Measurements from ENCODE around the gene ATF6B. TPM values are rescaled to one million over a fixed set of nuclear protein-coding genes. Genes with fewer than 3 reads are reported as not detected.
"Not testable (repeated sequence)": the region's sequence is repeated elsewhere in the genome, so short reads cannot be mapped to it uniquely, and the experiment has no call there.

The ATF6B gene
- total RNA-seq, 2 experiments from 2014 or later = 60.6 to 61.8 TPM

DNA sequence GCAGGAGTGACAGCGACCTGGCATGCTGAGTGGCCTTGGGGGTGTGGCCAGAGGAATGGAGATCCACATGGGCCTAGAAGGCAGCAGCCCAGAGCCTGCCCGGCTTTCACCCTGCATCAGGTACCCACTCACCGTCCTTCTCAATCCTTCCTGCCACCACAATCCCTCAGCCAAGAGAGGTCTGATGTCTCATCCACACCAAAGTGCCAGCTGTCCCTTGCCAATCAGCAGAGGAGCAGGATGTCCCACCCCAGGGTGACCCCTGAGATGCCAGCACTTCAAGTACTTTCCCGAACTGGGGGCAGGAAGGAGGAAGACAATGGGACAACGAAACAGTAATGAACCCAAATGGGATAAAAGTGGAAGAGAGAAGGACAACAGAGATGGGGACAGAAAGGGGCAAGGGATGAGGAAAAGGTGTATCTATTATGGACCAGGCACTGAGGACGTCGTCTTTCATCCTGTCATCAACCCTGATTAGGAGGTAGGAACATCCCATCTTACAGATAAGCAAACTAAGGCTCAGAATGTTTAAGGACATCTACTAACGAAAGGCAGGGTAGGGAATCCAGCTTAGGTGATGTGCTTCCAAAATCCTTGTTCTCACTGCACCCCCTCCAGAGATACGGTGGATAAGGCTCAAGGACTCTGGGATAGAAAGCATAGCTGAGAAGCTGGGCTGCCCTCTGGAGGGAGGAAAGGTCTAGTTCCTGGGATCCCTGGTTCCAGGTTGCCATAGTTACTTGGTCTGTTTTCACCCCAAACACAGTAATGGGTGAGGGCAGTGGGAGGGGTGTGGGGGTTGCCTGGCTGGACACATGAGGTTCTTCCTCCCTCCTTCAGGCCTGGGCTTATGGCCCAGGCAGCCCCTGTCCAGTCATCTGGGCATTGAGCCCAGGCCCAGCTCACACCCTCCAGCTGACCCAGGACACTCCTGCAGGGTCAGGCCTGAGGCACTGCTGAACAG is 14.4 kb downstream of the ATF6B start:
- ChIA-PET CTCF (no interaction called here), POLR2A (no interaction called here)

DNA sequence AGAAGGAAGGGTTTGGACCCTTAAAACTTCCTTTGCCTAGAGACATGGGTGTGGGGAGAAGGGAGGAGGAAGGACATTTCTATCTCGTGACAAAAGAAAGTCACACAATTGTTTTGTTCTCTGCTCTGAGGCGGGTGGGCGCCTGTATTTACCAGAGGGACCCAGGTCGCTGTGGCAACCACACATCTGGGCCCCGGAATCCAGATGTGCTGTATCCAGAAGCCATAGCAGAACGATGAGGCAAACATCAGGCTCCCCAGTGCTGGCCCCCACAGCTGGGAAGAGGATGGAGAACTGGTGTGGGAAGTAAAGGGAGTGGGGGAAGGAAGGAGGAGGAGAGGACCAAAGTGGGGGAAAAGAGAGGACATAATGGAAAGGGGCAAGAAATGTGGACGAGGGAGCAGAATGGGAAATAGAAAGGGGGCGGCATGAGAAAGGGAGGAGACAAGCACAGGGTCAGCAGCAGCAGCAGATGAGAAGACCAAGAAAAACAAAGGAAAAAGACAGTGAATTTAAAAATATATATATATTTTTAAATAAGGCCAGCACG is 15.5 kb downstream of the ATF6B start:
- POLR2A ChIA-PET = no interaction called here
- CTCF ChIA-PET = no interaction called here

DNA sequence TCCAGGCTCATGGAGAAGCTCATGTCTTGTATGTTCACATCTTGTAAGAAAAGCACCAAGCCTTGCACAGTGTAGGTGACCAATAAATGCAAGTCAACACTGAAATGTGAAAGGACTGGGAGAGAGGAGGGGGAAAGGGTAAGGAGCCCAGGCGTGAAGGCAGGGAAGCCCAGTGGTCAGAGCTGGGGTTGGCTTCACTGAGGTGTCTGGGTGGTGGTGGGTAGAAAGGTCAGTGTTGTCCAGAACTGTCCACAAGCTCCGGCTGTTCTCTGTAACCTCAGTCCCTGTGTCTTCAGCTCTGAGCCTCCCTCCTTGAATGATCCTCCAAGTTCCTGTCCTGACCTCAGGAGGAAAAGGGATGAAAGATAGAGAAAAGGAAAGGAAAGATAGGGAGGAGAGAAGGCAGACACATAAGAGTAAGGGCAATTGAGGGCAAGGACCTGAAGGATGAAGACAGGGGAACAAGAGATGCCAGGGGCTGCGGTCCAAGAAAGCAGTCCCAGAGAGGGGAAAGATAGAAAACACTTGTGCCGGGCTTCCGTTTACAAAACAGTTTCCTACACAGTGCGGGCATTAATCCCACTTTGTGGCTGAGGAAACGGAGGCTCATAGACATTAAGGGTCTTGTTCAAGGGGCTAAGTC is 16.5 kb downstream of the ATF6B start:
- ChIA-PET POLR2A (no interaction called here), CTCF (no interaction called here)

DNA sequence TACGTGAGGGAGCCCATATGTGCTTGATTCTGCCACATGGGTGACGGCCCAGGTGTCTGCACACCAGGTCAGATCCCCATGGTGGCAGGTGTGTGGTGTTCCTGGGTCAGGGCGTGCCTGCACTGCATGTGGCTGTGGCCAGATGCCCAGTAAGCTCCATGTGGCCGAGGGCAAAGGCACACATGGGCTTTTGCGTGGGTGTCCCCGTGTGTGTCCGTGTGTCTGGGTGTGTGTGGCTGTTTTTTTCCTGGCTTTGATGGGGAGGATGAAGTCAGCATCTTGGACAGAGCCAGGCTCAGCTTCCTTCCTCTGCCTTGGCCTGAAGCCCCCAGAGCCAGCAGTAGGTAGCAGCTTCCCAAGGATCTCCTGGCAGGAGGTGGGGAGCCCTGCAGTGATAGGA is 17.4 kb downstream of the ATF6B start:
- ChIA-PET CTCF (no interaction called here), POLR2A (no interaction called here)

DNA sequence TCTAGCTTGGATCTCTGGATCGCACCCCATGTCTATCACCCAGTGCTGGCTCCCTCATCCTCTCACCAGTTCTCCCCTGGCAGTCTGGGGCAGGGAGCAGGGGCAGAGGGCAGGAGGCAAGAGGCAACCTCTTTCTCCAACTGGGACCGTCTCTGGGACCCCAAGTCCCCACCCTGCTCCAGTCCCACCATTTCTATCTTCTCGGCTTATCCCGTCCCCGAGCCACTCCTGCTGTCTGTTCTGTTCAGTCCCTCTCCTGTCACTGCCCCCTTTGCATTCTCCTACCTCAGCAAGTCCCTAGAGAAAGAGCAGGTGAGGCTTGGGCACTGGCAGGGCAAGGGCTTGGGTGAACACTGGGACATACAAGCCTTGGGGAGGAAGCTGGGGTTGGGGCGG is 18.3 kb downstream of the ATF6B start:
- POLR2A ChIA-PET = interaction anchor here (0.6 kb wide), 1 partner anchor 234 kb away, joined by 7 read pairs; no protein-coding TSS in a partner anchor
- CTCF ChIA-PET = no interaction called here

DNA sequence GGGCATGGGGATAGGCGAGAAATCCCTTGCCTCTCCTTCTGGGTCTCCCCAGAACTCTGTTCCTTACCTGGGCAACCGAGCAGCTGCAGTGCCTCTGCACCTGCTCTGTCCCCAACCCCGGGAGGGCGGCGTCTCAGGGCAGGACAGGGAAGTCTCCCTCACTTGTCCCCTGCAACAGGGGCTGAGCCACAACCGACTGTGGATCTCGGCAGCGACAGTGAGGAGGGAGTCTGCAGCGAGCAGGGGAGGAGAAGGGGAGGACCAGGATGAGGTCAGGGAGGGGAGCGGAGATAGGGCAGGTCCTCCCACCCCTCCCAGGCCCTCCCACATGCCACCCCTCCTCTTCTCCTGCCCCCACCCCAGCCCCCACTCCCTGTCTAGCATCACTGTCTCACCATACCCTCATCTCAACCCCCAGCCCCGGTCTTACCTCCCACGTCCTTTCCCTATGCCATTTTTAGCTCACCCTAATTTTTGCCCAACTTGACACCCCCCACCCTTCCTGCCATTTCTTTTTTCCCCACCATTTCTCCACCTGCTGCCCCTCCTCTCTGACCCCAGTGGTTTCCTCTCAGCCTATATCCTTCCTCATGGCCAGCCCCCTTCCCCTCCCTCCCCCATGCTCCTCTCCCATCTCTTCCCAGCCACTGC is 18.8 kb downstream of the ATF6B start, which contains the start of gene TNXB:
TSS of gene TNXB (minus strand) at position 225 of the 651 bp plus-strand sequence. CDS start 11,140 bp downstream, outside the sequence.
- ChIA-PET POLR2A (interaction anchor here (0.6 kb wide), 1 partner anchor 234 kb away, joined by 7 read pairs; no protein-coding TSS in a partner anchor), CTCF (no interaction called here)

DNA sequence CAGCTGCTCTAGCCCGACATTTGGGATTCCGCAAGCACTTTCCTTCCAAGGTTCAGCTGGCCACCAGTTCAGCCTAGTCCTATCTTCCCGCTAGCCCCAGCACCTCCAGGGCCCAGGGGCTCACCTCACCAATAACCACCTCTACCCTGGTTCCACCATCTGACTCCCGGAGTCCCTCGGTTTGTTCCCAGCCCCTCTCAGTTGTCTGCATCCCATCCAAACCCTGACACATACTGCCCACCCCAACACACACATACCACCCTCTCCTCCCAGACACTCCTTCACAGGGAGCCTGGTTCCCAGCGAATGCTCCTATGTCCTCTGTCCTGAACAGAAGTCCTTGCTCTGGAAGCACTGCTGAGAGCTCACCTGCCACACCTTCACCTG is 19.3 kb downstream of the ATF6B start:
- ChIA-PET POLR2A (no interaction called here), CTCF (no interaction called here)

DNA sequence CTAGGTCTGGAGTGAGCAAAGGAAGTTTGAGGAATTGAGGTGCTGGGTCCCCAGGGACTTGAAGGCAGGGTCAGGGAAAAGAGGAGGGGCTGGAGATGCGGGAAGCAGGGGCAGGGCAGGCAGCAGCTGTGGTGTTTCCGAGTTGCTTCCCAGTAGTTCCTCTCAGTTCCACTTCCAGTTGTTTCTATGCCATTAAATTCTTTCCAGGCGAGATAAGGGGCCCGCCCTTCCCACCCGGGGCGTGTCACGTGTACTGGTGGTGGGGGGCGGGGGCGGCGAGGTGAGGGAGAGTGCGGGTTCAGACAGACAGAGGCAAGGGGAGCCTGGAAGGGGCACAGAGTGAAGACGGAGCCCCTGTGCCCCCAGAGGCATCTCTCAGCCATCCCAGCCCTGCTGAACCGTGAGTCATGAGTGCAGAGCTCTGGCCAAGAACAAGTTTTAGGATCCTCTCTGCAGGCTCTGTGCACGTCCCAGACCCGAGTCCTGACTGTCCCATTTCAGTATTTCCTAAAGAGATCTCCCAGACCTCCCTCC is 19.9 kb downstream of the ATF6B start:
- POLR2A ChIA-PET = no interaction called here

DNA sequence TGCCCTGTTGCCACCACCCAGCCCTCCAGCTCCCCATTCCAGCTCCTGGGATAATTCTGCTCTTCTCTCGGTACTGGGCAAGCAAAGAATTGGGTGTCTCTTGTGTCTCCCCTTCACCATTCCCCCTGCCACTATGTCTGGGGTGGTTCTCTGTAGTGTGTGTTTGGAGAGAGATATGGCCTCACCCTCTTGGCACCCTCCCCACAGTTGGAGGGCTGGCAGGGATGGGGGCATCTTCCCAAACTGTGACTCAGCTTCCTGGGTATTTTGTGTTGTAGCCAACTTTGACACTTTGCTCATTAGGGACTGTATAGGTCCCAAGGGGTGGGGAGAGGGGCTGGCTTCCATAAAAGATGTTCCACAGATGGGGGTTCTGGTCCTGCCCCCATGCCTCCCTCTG is 20.6 kb downstream of the ATF6B start:
- CTCF ChIA-PET = no interaction called here

More for the DNA sequence above, 19.9 kb downstream of the ATF6B start:
- CTCF ChIA-PET = no interaction called here

DNA sequence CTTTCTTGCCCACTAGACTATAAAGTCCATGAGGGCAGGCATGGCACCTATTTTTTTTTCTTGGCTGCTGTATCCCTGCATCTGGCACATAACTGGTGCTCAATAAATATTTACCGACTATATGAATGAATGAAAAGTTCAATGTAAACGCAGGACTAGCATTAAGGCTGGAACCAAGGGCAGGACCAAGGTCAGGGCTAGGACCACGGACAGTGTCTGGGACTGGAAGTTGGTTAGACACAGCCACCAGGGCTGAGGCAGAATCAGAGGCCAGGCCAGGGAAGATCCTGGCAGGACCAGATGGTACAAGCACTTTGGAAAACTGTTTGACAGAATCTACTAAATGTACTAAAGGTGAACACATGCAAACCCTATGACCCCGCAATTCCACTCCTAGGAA is 22.6 kb downstream of the ATF6B start:
- ChIA-PET CTCF (no interaction called here), POLR2A (no interaction called here)

More for the DNA sequence above, 20.6 kb downstream of the ATF6B start:
- POLR2A ChIA-PET = no interaction called here

DNA sequence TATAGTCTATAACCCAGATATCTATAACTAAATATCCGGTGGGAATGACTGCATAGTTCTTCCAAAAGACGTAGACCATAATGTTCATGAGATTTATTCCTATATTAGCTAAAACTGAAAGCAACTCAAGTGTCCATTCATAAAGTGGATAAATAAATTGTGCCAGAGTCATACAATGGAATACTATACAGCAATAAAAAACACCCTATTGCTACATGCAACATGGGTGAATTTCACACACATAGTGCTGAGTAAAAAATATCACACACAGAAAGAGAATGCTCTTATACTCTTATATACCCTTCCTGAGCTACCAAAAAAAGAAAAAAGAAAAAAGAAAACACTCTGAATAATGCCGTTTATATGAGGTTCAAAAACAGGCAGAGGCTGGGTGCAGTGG is 25.8 kb downstream of the ATF6B start:
- ChIA-PET CTCF (interaction anchor here (1.2 kb wide), 1 partner anchor 19 kb away, joined by 4 read pairs; no protein-coding TSS in a partner anchor), POLR2A (no interaction called here)

DNA sequence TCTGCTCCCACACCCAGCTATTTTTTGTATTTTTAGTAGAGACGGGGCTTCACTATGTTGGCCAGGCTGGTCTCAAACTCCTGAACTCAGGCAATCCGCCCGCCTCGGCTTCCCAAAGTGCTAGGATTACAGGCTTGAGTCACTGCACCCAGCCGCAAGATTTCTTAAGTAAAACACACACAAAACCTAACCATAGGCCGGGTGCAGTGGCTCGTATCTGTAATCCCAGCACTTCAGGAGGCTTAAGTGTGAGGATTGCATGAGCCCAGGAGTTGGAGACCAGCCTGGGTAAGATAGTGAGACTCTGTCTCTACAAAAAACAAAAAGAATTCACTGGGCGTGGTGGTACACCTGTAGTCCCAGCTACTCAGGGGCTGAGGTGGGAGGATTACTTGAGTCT is 27.8 kb downstream of the ATF6B start:
- CTCF ChIA-PET, POLR2A ChIA-PET: not testable (repeated sequence)

DNA sequence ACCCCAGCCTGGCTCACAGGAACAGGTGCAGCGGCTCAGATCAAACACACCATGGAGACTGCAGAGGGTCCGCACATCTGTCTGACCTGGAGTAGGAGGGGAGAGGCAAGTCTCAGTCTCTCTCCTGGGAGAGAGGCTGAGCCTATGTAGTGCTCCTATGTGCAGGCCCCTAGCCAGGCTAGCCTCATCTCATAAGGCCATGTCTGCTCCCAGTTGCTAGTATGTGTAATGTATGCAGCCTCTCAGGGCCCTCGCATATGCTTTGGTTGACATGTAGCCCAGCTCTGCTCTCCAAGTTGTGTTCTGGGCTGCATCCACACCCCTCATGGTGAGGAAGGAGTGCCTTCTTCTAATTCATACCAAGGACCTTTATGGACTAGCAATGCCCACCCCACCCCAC is 30.7 kb downstream of the ATF6B start:
- CTCF ChIA-PET = no interaction called here
- POLR2A ChIA-PET = no interaction called here

DNA sequence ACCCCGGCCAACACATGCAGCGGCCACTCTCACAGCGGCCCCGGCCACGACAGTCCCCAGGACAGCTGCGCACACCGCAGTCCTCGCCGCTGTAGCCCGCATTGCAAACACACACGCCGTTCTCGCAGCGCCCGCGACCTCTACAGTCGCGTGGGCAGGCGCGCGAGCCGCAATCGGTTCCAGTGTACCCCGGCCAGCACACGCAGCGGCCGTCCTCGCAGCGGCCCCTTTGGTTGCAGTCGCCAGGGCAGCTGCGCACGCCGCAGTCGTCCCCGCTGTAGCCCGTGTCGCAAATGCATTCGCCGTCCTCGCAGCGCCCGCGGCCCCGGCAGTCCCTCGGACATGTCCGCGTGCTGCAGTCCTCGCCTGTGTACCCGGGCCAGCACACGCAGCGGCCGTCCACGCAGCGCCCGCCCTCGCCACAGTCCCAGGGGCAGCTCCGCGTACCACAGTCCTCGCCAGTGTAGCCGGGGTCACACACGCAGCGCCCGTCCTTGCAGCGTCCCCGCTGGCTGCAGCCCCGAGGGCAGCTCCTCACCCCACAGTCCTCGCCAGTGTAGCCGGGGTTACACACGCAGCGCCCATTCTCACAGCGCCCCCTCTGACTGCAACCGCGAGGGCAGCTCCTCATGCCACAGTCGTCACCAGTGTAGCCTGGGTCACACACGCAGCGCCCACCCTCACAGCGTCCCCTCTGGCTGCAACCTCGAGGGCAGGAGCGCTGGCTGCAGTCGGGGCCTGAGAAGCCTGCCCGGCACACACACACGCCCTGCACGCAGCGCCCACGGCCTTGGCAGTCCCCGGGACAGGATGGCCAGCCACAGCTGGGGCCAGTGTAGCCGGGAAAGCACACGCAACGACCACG is 31.4 kb downstream of the ATF6B start:
- POLR2A ChIA-PET = no interaction called here
- CTCF ChIA-PET = interaction anchor here (0.5 kb wide), 1 partner anchor 24 kb away, joined by 3 read pairs; no protein-coding TSS in a partner anchor

DNA sequence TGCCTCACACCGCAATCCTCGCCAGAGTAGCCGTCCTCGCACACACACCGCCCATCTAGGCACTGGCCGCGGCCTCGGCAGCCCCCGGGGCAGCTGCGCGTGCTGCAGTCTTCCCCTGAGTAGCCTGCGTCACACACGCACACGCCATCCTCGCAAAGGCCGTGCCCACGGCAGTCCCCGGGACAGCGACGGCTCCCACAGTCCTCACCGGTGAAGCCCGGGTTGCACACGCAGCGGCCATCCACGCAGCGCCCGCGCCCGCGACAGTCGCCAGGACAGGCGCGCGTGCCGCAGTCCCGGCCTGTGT is 32.0 kb downstream of the ATF6B start:
- POLR2A ChIA-PET = no interaction called here
- CTCF ChIA-PET = no interaction called here

DNA sequence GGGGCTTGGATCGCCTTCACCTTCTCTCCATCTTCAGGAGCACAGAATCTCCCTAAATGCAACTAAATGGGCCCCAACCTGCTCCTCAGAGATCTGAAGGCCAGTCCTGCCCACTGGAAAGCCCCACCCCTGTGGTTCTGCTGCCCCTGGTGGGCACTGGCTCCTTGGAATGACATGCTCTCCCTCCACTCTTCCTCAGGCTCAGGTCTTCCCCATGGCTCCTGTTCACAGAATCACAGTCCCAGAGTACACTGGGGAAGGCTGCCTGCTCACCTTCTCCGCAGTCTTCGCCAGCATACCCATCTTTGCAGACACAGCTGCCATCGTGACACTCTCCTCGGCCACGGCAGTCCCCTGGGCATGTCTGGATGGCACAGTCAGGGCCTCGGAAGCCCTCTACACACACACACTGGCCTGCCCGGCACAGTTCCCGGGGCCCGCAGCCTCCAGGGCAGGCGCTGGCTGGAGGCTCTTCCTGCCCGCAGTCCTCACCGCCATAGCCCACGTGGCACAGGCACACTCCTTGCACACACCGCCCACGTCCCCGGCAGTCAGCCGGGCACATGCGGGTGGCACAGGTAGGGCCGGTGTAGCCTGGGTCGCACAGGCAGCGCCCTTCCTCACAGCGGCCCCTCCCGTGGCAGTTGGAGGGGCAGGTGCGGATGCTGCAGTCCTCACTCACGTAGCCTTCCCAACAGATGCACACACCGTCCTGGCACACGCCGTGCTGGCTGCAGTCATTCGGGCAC is 32.5 kb downstream of the ATF6B start:
- ChIA-PET POLR2A (no interaction called here), CTCF (no interaction called here)

DNA sequence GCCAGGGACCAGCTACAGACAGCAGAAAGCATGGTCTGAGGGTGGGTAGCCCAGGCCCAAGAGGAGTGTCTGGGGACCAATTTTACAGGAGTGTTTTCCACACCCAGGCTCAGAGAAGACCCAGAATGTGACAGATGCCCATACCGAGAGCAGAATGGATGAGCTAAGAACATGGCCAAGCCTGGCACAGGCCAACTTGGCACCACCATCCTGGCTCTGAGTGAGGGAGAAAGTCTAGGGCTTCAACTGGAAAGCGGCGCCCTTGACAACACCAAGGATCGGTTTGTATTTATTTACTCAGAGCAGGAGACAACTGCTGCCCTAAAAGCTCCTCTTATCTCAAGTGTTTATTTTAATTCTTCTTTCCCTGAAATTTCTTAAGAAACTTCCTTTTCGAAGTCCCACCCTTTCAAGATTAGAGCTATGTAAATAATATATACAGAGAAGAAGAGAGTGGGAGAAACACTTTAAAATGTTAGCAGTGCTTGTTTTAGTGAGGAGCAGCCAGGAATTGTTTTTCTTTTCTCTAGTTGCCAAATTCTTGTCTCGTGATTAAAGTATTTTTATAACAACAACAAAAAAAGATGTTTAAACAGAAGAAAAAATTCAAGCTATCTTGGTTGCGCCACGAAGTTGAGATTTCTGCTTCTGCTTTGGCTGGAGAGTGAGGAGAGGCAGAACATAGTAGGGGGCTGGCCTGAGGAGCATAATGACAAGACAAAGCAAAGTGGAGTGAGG is 35.1 kb downstream of the ATF6B start:
- ChIA-PET POLR2A (no interaction called here), CTCF (interaction anchor here (0.7 to 0.9 kb wide), 2 partner anchors 27 to 716 kb away, joined by 3 read pairs; no protein-coding TSS in a partner anchor)

Data from activated CD8-positive, alpha-beta memory T cell treated with anti-CD3 and anti-CD28 coated beads for 36 hours (primary cell).